NK-92 treated with Interleukin-12 subunit alpha and Interleukin-12 subunit beta, amount 100 ng/mL, for 24 hours (cell line): ENCODE data around the gene RAB11A.

Experiments used
- DNase-seq: peaks from one replicate; lab custom pipeline; 2025; lab: John Stamatoyannopoulos, UW

The RAB11A gene

GRCh38 chr15:65916664-65917406, 47.5 kb downstream of the RAB11A start:
- no peak for DNase-seq

- DNase-seq: no peak
These were observed 48.1 kb downstream of the RAB11A start for GRCh38 chr15:65917407-65917756.

- no peak for DNase-seq
These were observed 48.6 kb downstream of the RAB11A start for GRCh38 chr15:65917936-65918335.

- no peak for DNase-seq
These were observed 49.1 kb downstream of the RAB11A start for GRCh38 chr15:65918357-65918920.

- no peak for DNase-seq
These were observed 49.7 kb downstream of the RAB11A start for GRCh38 chr15:65918945-65919344.

- no peak for DNase-seq
These were observed 50.1 kb downstream of the RAB11A start for GRCh38 chr15:65919353-65919752.

GRCh38 chr15:65920121-65920520, 50.8 kb downstream of the RAB11A start:
- no peak for DNase-seq

- no peak for DNase-seq
These were observed 51.6 kb downstream of the RAB11A start for GRCh38 chr15:65920825-65921309.

- no peak for DNase-seq
These were observed 52.5 kb downstream of the RAB11A start for GRCh38 chr15:65921780-65922179.

GRCh38 chr15:65922621-65923020, 53.3 kb downstream of the RAB11A start:
- DNase-seq: no peak

GRCh38 chr15:65923264-65923663, 54.0 kb downstream of the RAB11A start:
- DNase-seq: no peak

- no peak for DNase-seq
These were observed 54.7 kb downstream of the RAB11A start for GRCh38 chr15:65924004-65924403.

- no peak for DNase-seq
These were observed 56.0 kb downstream of the RAB11A start for GRCh38 chr15:65925338-65925737.

- DNase-seq: no peak
These were observed 57.2 kb downstream of the RAB11A start for GRCh38 chr15:65926459-65926858.

GRCh38 chr15:65926899-65927298, 57.6 kb downstream of the RAB11A start:
- DNase-seq: no peak

- DNase-seq: no peak
These were observed 58.3 kb downstream of the RAB11A start for GRCh38 chr15:65927545-65927944.

GRCh38 chr15:65929573-65929972, 60.3 kb downstream of the RAB11A start:
- no peak for DNase-seq

GRCh38 chr15:65930134-65930533, 60.8 kb downstream of the RAB11A start:
- no peak for DNase-seq

- DNase-seq: no peak
These were observed 61.9 kb downstream of the RAB11A start for GRCh38 chr15:65931221-65931620.

GRCh38 chr15:65935391-65935790, 66.1 kb downstream of the RAB11A start:
- no peak for DNase-seq

GRCh38 chr15:65936282-65936681, 67.0 kb downstream of the RAB11A start:
- DNase-seq: no peak

- DNase-seq: no peak
These were observed 67.8 kb downstream of the RAB11A start for GRCh38 chr15:65937054-65937453.

- no peak for DNase-seq
These were observed 68.2 kb downstream of the RAB11A start for GRCh38 chr15:65937476-65937875.

GRCh38 chr15:65938604-65939003, 69.3 kb downstream of the RAB11A start:
- no peak for DNase-seq
